Progenitor cell of endocrine pancreas (in vitro differentiated cells): ENCODE measurements around the gene GXYLT1. TPM values are rescaled to one million over a fixed set of nuclear protein-coding genes. Genes with fewer than 3 reads are reported as not detected.

Experiments used
- DNase-seq: peaks from one replicate; pipeline ENCODE4 v3.0.0; 2021; ENCODE audit warnings: low spot score; ENCODE audit not compliant: unreplicated experiment
- H3K27ac Mint-ChIP-seq: 2 replicates; pipeline ENCODE4 v1.8.0; 2021; ENCODE audit warnings: mild to moderate bottlenecking, moderate library complexity, mixed read lengths
- H3K27me3 Mint-ChIP-seq: 2 replicates; pipeline ENCODE4 v1.8.0; 2021; ENCODE audit warnings: mixed read lengths
- H3K36me3 Mint-ChIP-seq: 2 replicates; pipeline ENCODE4 v1.8.0; 2022; ENCODE audit warnings: mixed read lengths; ENCODE audit not compliant: insufficient read depth
- H3K4me1 Mint-ChIP-seq: 2 replicates; pipeline ENCODE4 v1.8.0; 2021; ENCODE audit warnings: low read depth, mixed read lengths
- H3K4me3 Mint-ChIP-seq: 2 replicates; pipeline ENCODE4 v1.8.0; 2021; ENCODE audit warnings: low read depth, mild to moderate bottlenecking, moderate library complexity, mixed read lengths
- H3K9me3 Mint-ChIP-seq: 2 replicates; pipeline ENCODE4 v1.8.0; 2021; ENCODE audit warnings: low read depth, mixed read lengths
- CTCF ChIP-seq: fragments of 200-600 bp; sonication (generic); IDR thresholded peaks from one replicate; pipeline ENCODE4 v1.5.0; 2021; ENCODE audit warnings: antibody characterized with exemption, mild to moderate bottlenecking; ENCODE audit not compliant: unreplicated experiment
- total RNA-seq: library from RNA; stranded (reverse); gene quantifications from 2 replicates; pipeline ENCODE4 v1.2.1, GENCODE V29; 2021

Gene GXYLT1
- total RNA-seq, 1 donor from 2014 or later = 23.5 TPM

DNA sequence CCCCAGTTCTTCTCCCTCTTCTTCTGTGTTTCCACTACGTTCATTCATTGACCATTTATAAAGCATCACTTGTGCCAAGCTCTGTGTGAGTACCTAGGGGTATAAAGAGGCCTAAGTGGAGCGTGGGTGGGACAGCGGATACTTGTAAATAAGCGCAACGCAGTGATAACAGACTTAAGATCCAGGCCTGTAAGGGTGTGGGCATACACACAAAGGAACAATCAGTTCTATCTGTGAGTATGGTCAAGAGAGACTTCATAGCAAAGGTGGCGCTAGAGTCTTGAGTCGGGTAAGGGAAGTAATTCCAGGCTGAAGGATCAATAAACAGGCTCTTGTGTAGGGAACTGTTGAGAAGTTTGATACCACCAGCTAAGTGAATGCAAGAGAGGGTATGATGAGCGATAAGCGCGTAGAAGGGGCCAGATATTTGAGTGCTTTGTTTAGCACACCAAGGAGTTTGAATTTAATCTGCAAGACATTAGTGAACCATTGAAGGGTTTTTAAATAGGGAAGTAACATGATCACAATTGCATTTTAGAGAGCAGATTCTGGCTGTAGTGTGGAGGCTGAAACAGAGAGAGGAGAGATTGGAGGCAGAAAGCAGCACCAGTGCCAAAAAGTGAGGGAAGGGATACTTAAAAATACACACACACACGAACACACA is 1.0 kb upstream of the GXYLT1 start:
- TF ChIP-seq CTCF = peak; percentile 44
- no peak for DNase-seq
- Mint-ChIP-seq H3K36me3 (no peaks in the 10 kb centered on the region), H3K4me3 (peak overlapping the region; percentile 68), H3K27ac (peak overlapping the region; percentile 86), H3K9me3 (no peaks in the 10 kb centered on the region), H3K4me1 (peaks cover 23% of the 10 kb centered on the region), H3K27me3 (no peaks in the 10 kb centered on the region)

DNA sequence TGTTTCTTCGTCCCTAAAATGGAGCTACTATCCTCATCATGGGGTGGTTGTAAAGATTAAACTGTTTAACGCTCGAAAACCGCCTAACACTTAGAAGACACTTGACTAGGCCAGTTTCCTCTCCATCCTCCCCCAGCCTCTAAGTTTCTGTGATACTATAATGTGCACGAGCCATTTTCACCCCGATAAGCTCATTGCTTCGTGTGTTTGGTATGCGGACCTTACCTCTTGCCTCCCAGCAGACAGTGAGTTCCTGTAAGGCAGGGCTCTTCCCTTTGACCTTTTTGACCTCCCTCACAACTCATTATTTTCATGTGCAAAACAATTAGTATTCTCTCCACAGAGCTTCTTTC is 499 bp upstream of the GXYLT1 start:
- H3K9me3 Mint-ChIP-seq = no peaks in the 10 kb centered on the region
- peak overlapping the region; percentile 68 for H3K4me3 Mint-ChIP-seq
- no peaks in the 10 kb centered on the region for H3K36me3 Mint-ChIP-seq
- no peaks in the 10 kb centered on the region for H3K27me3 Mint-ChIP-seq
- peak overlapping the region; percentile 86 for H3K27ac Mint-ChIP-seq
- peaks cover 26% of the 10 kb centered on the region for H3K4me1 Mint-ChIP-seq
- TF ChIP-seq CTCF = no peak
- no peak for DNase-seq

GRCh38 chr12:42144158-42144407 is 591 bp downstream of the GXYLT1 start:
- Mint-ChIP-seq H3K4me1 (peaks cover 26% of the 10 kb centered on the region), H3K9me3 (no peaks in the 10 kb centered on the region), H3K4me3 (peak overlapping the region; percentile 93), H3K27me3 (no peaks in the 10 kb centered on the region), H3K27ac (peak overlapping the region; percentile 97), H3K36me3 (no peaks in the 10 kb centered on the region)
- peak; percentile 30 for DNase-seq
- TF ChIP-seq CTCF = no peak

DNA sequence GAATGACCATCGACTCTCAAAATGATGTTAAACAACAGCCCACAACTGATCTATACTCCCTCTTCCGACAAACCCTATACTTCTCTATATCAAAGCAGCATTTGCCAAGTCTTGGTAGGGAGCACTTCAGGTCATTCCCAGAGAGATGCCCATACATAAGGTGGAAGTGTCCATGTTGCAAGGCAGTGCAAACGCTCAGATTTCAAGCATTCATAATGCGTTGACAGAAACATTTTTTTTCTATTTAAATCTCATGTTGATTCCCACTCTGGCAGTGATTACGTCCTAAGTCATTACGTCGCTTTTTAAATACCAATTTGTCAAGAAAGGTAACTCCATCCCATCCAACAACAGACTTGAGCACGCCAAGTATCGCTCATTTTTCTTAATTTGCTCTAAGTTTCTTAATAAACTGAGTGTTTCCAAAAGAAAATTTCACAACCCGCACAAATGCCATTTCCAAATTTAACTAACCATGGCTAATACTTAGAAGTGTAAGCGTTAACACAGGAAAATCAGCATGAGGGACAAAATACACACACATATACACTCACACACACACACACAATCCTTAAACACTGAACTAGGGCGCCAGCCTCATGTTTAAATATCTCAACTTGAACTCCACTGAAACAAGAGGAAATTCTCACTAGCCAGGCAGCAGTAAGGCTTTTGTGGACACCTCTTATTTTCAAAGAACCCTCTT is 1.1 kb downstream of the GXYLT1 start:
- no peak for TF ChIP-seq CTCF
- H3K4me3 Mint-ChIP-seq = peak overlapping the region; percentile 93
- H3K36me3 Mint-ChIP-seq = no peaks in the 10 kb centered on the region
- peaks cover 26% of the 10 kb centered on the region for H3K4me1 Mint-ChIP-seq
- DNase-seq = no peak
- H3K9me3 Mint-ChIP-seq = no peaks in the 10 kb centered on the region
- H3K27me3 Mint-ChIP-seq = no peaks in the 10 kb centered on the region
- H3K27ac Mint-ChIP-seq = peak overlapping the region; percentile 97

GRCh38 chr12:42141981-42142606 is 2.6 kb downstream of the GXYLT1 start:
- no peak overlapping the region for H3K4me3 Mint-ChIP-seq
- no peak for TF ChIP-seq CTCF

More at GRCh38 chr12:42141981-42142606, 2.6 kb downstream of the GXYLT1 start:
- H3K4me1 Mint-ChIP-seq = peaks cover 26% of the 10 kb centered on the region
- H3K36me3 Mint-ChIP-seq = no peaks in the 10 kb centered on the region
- H3K9me3 Mint-ChIP-seq = no peaks in the 10 kb centered on the region
- no peak overlapping the region for H3K27ac Mint-ChIP-seq
- DNase-seq = no peak
- H3K27me3 Mint-ChIP-seq = no peaks in the 10 kb centered on the region
